GM21360 (cell line): ENCODE results near the gene CFTR.
"Not testable (repeated sequence)": the region's sequence is repeated elsewhere in the genome, so short reads cannot be mapped to it uniquely, and the experiment has no call there.

Experiments used
- ATAC-seq: cut with Tn5 transposase; IDR thresholded peaks from one replicate; pipeline ENCODE4 v1.9.1; 2021; ENCODE audit warnings: mild to moderate bottlenecking, moderate library complexity; ENCODE audit not compliant: unreplicated experiment

CFTR gene

DNA sequence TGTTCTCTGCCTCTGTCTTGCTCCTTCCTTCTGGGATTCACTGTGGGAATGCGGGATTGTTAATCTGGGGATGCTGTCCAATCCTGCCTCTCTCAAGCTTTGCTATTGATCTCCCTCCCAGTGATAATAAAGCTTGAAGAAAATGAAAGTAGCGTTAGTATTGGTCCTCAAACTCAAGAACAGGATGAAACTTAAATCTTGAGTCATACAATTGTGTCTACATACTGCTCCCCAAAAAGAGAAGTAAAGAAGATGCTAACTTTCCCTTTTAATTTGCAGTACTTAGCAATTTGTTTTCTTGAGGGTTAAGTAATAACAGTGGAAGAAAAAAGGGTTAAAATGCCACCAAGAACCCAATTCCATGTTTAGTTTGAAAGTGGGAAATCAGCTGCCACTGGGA is 13.6 kb downstream of the CFTR start:
- ATAC-seq: no peak

DNA sequence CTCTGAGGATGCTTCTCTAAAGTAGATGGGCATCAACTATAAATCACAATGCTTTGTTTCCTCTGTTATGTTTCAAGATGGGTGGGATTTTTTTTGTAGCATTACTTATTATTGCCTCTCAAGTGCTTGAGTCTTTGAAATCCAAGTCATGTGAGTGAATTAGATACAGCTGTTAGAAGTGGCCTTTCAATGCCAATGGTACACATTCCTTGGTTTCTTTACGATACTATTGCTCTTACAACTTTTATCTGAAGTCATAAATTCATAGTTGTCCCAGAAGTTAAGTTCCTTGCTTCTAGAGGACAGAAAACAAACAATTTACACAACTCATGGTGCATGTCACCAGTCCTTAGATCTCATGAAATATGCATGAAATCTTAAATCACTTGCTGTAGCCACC is 15.5 kb downstream of the CFTR start:
- ATAC-seq: no peak

DNA sequence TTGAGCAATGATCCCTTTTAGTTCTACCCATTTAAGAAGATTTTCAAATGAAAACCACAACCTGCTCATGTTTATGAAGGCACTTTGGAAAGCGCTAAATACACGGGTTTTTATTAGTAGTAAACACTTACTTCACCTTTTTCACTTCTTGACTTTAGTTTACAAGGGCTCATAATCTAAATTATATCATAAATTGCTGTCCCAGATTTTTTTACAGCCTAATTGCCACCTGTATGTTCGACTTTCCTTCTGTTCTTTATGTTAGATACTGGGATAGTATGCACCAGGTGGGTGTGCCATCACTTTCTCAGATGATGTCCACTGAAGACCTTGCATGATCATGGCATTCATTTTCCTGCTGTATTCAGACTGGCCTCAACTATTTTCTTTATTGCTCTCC is 22.5 kb downstream of the CFTR start:
- ATAC-seq: no peak

DNA sequence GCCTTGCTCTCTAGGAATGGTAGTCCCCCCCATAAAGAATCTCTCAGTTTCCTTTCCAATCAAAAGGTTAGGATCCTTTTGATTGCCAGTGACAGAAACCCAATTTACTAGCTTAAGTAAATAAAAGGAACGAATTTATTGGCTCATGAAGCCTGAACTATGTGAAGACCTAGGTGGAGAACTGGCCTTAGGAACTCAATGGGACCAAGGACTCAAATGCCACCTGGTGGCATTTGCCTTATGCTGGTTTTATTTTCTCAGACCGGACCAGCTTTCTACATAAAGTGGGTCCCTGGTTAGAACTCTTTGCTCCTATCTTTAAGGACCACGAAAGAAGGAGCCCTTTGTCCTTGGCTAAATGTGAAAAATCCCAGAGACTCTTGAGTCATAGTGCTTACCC is 25.4 kb downstream of the CFTR start:
- ATAC-seq: no peak

DNA sequence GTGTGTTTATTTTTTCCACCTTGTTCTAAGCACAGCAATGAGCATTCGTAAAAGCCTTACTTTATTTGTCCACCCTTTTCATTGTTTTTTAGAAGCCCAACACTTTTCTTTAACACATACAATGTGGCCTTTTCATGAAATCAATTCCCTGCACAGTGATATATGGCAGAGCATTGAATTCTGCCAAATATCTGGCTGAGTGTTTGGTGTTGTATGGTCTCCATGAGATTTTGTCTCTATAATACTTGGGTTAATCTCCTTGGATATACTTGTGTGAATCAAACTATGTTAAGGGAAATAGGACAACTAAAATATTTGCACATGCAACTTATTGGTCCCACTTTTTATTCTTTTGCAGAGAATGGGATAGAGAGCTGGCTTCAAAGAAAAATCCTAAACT is 28.9 kb downstream of the CFTR start:
- ATAC-seq: no peak

- not testable (repeated sequence) for ATAC-seq
Measured at GRCh38 chr7:117517194-117517593, 37.4 kb downstream of the CFTR start.

GRCh38 chr7:117530390-117530789 is 50.6 kb downstream of the CFTR start:
- no peak for ATAC-seq

DNA sequence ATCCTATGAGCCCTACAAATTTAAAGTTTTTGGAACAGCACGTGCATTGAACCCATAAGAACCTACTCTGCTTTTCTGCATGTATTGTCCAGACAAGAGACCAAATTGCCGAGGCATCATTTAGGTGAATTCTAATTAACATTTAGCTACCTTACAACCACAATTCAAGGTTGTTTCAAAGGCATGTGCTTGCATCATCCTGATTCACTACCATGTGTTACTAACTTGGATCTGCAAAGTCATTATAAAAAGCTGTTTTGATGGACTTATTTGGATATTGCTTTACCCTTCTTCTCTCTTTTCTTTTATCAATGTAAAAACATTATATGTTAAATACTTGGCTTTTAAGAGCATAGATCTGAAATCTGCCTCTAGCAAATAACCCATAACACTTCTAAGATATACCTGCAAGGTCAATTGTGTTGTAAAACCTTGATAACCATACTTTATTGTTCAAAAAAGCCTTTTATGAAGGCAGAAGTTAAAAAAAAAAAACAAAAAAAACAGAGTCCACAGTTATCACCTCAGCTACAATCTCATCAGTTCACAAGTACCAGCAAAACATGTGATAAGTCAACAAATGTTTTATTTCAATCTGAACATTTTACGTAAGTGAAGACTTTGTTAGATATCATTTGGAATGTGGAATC is 51.9 kb downstream of the CFTR start:
- ATAC-seq: no peak

GRCh38 chr7:117538053-117538452 is 58.2 kb downstream of the CFTR start:
- no peak for ATAC-seq

DNA sequence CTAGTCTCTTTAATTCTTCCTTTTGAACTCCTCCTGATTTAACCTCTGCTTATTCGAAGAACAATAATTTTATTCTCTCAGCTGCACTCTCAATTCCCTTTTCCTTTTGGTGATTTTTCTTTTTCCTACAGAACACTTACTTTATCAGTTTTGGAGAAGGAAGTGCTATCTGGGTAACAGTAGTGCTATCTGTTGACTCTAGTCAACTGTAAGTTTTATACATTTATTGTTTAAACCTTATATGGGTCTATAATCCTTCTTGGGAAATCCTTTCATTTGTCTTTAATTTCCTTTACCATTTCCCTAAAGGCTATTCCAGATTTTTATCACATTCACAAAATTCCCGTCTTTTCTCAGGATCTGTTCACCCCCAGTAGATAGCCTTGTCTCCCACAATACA is 64.2 kb downstream of the CFTR start:
- no peak for ATAC-seq

DNA sequence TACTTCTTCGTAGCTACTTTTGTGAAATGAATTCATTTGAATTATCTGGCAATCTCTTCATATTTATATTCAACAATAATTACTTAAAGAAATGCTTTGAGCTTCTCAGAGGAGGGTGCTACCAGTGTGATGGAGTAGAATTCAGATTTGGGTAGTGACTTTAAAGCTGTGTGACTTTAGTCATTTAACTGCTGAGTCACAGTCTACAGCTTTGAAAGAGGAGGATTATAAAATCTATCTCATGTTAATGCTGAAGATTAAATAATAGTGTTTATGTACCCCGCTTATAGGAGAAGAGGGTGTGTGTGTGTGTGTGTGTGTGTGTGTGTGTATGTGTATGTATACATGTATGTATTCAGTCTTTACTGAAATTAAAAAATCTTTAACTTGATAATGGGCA is 68.2 kb downstream of the CFTR start:
- no peak for ATAC-seq

DNA sequence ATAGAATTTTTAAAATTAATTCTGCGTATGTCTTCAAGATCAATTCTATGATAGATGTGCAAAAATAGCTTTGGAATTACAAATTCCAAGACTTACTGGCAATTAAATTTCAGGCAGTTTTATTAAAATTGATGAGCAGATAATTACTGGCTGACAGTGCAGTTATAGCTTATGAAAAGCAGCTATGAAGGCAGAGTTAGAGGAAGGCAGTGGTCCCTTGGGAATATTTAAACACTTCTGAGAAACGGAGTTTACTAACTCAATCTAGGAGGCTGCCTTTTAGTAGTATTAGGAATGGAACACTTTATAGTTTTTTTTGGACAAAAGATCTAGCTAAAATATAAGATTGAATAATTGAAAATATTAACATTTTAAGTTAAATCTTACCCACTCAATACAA is 70.8 kb downstream of the CFTR start:
- no peak for ATAC-seq

- ATAC-seq: no peak
Measured at GRCh38 chr7:117552660-117553059, 72.8 kb downstream of the CFTR start.

- no peak for ATAC-seq
Measured at GRCh38 chr7:117555260-117555659, 75.4 kb downstream of the CFTR start.

DNA sequence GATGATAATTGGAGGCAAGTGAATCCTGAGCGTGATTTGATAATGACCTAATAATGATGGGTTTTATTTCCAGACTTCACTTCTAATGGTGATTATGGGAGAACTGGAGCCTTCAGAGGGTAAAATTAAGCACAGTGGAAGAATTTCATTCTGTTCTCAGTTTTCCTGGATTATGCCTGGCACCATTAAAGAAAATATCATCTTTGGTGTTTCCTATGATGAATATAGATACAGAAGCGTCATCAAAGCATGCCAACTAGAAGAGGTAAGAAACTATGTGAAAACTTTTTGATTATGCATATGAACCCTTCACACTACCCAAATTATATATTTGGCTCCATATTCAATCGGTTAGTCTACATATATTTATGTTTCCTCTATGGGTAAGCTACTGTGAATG is 79.6 kb downstream of the CFTR start:
- ATAC-seq: no peak

- no peak for ATAC-seq
Measured at GRCh38 chr7:117560030-117560429, 80.2 kb downstream of the CFTR start.

GRCh38 chr7:117562759-117563158 is 82.9 kb downstream of the CFTR start:
- no peak for ATAC-seq

GRCh38 chr7:117564080-117564479 is 84.3 kb downstream of the CFTR start:
- no peak for ATAC-seq

GRCh38 chr7:117564627-117565026 is 84.8 kb downstream of the CFTR start:
- no peak for ATAC-seq

GRCh38 chr7:117565226-117565625 is 85.4 kb downstream of the CFTR start:
- ATAC-seq: no peak

GRCh38 chr7:117567781-117568180 is 88.0 kb downstream of the CFTR start:
- no peak for ATAC-seq

- ATAC-seq: no peak
Measured at GRCh38 chr7:117572856-117573620, 93.2 kb downstream of the CFTR start.

GRCh38 chr7:117581424-117581823 is 101.6 kb downstream of the CFTR start:
- no peak for ATAC-seq
